SK-N-SH treated with all-trans-retinoic acid at 6 μM for 48 hours (cell line): ENCODE measurements around the gene MALRD1.

ENCODE experiments used
- CSDC2 ChIP-seq: fragments of 250-450 bp; sonication (Bioruptor Pico); IDR thresholded peaks from 2 replicates; pipeline ENCODE4 v1.5.0; 2020; ENCODE audit warnings: mild to moderate bottlenecking, moderate library complexity
- OSR1 ChIP-seq: fragments of 250-450 bp; sonication (Bioruptor Pico); IDR thresholded peaks from 2 replicates; pipeline ENCODE4 v1.8.0; 2022; ENCODE audit warnings: moderate library complexity, mild to moderate bottlenecking, inconsistent platforms
- SNAI2 ChIP-seq: fragments of 250-450 bp; sonication (Bioruptor Pico); IDR thresholded peaks from 2 replicates; pipeline ENCODE4 v1.5.0; 2020; ENCODE audit warnings: mild to moderate bottlenecking, moderate library complexity

GRCh38 chr10:19704544-19704943 lies 655.9 kb downstream of the MALRD1 start:
- TF ChIP-seq SNAI2 (CRISPR knock-in tag) (no peak), CSDC2 (no peak), OSR1 (CRISPR knock-in tag) (no peak)
